ENCODE measurements around the gene EPM2AIP1. TPM values are rescaled to one million over a fixed set of nuclear protein-coding genes. Genes with fewer than 3 reads are reported as not detected.

Gene EPM2AIP1
- total and polyA plus RNA-seq, 2 of the 8 experiments (the other 6 are each of a cell fraction or from before 2014, with no cell fraction given) = 6.6 to 9.0 TPM

DNA sequence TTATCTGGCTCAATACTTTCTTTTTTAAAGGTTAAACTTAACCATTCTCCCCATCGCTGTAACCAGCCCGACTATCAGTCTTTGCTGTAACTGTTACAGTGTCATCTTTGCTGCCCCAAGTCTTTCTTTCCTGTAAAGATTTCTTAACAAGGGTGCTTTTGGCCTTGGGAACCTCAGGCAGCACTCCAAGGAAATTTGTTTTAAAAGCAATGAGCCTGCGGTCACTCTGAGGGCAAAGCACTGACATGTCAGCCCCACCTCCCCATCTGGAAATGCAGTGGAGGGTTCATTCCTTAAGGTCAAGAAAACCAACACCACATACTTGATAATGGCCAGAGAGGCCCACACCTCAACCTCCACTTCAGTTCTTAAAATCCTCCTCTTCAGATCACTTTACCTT, 51.3 kb downstream of the EPM2AIP1 start (continued):
- TF ChIP-seq, protein P1, sequence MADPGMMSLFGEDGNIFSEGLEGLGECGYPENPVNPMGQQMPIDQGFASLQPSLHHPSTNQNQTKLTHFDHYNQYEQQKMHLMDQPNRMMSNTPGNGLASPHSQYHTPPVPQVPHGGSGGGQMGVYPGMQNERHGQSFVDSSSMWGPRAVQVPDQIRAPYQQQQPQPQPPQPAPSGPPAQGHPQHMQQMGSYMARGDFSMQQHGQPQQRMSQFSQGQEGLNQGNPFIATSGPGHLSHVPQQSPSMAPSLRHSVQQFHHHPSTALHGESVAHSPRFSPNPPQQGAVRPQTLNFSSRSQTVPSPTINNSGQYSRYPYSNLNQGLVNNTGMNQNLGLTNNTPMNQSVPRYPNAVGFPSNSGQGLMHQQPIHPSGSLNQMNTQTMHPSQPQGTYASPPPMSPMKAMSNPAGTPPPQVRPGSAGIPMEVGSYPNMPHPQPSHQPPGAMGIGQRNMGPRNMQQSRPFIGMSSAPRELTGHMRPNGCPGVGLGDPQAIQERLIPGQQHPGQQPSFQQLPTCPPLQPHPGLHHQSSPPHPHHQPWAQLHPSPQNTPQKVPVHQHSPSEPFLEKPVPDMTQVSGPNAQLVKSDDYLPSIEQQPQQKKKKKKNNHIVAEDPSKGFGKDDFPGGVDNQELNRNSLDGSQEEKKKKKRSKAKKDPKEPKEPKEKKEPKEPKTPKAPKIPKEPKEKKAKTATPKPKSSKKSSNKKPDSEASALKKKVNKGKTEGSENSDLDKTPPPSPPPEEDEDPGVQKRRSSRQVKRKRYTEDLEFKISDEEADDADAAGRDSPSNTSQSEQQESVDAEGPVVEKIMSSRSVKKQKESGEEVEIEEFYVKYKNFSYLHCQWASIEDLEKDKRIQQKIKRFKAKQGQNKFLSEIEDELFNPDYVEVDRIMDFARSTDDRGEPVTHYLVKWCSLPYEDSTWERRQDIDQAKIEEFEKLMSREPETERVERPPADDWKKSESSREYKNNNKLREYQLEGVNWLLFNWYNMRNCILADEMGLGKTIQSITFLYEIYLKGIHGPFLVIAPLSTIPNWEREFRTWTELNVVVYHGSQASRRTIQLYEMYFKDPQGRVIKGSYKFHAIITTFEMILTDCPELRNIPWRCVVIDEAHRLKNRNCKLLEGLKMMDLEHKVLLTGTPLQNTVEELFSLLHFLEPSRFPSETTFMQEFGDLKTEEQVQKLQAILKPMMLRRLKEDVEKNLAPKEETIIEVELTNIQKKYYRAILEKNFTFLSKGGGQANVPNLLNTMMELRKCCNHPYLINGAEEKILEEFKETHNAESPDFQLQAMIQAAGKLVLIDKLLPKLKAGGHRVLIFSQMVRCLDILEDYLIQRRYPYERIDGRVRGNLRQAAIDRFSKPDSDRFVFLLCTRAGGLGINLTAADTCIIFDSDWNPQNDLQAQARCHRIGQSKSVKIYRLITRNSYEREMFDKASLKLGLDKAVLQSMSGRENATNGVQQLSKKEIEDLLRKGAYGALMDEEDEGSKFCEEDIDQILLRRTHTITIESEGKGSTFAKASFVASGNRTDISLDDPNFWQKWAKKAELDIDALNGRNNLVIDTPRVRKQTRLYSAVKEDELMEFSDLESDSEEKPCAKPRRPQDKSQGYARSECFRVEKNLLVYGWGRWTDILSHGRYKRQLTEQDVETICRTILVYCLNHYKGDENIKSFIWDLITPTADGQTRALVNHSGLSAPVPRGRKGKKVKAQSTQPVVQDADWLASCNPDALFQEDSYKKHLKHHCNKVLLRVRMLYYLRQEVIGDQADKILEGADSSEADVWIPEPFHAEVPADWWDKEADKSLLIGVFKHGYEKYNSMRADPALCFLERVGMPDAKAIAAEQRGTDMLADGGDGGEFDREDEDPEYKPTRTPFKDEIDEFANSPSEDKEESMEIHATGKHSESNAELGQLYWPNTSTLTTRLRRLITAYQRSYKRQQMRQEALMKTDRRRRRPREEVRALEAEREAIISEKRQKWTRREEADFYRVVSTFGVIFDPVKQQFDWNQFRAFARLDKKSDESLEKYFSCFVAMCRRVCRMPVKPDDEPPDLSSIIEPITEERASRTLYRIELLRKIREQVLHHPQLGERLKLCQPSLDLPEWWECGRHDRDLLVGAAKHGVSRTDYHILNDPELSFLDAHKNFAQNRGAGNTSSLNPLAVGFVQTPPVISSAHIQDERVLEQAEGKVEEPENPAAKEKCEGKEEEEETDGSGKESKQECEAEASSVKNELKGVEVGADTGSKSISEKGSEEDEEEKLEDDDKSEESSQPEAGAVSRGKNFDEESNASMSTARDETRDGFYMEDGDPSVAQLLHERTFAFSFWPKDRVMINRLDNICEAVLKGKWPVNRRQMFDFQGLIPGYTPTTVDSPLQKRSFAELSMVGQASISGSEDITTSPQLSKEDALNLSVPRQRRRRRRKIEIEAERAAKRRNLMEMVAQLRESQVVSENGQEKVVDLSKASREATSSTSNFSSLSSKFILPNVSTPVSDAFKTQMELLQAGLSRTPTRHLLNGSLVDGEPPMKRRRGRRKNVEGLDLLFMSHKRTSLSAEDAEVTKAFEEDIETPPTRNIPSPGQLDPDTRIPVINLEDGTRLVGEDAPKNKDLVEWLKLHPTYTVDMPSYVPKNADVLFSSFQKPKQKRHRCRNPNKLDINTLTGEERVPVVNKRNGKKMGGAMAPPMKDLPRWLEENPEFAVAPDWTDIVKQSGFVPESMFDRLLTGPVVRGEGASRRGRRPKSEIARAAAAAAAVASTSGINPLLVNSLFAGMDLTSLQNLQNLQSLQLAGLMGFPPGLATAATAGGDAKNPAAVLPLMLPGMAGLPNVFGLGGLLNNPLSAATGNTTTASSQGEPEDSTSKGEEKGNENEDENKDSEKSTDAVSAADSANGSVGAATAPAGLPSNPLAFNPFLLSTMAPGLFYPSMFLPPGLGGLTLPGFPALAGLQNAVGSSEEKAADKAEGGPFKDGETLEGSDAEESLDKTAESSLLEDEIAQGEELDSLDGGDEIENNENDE (IDR thresholded peaks at IDR 0.05; ENCODE audit: insufficient replicate concordance, low read length) = no peak
- no peak for TF ChIP-seq RNF2 (IDR thresholded peaks at IDR 0.05; ENCODE audit: borderline replicate concordance, low read depth, low read length, missing control alignments, poor library complexity, severe bottlenecking)
